H9 (cell line): ENCODE measurements around the gene USP3. TPM values are rescaled to one million over a fixed set of nuclear protein-coding genes. Genes with fewer than 3 reads are reported as not detected.

ENCODE experiments used
- DNase-seq: peaks from one replicate; pipeline ENCODE4 v3.0.0-alpha.2; 2017
- H2AFZ ChIP-seq: one replicate; pipeline ENCODE4 v1.6.1; 2013; ENCODE audit warnings: mild to moderate bottlenecking, low read length, control low read depth, moderate library complexity
- H2AK5ac ChIP-seq: 2 replicates; pipeline ENCODE4 v1.6.1; 2013; ENCODE audit warnings: low read length, control low read depth, mixed read lengths; ENCODE audit not compliant: insufficient read length
- H2BK120ac ChIP-seq: one replicate; pipeline ENCODE4 v1.6.1; 2013; ENCODE audit warnings: low read depth, mild to moderate bottlenecking, low read length, control low read depth, inconsistent platforms; ENCODE audit not compliant: poor library complexity, severe bottlenecking
- H2BK12ac ChIP-seq: 2 replicates; pipeline ENCODE4 v1.6.1; 2013; ENCODE audit warnings: low read length, control low read depth, mixed read lengths, low read depth; ENCODE audit not compliant: insufficient read length
- H2BK15ac ChIP-seq: 2 replicates; pipeline ENCODE4 v1.6.1; 2013; ENCODE audit warnings: low read depth, low read length, control low read depth
- H2BK20ac ChIP-seq: one replicate; pipeline ENCODE4 v1.6.1; 2013; ENCODE audit warnings: low read depth, mild to moderate bottlenecking, low read length, control low read depth, inconsistent platforms; ENCODE audit not compliant: poor library complexity, severe bottlenecking
- H2BK5ac ChIP-seq: 2 replicates; pipeline ENCODE4 v1.6.1; 2013; ENCODE audit warnings: low read length, control low read depth, mixed read lengths; ENCODE audit not compliant: insufficient read length
- H3K14ac ChIP-seq: 2 replicates; pipeline ENCODE4 v1.6.1; 2013; ENCODE audit warnings: low read length, control low read depth; ENCODE audit not compliant: insufficient read depth
- H3K18ac ChIP-seq: 2 replicates; pipeline ENCODE4 v1.6.1; 2013; ENCODE audit warnings: low read depth, mild to moderate bottlenecking, mixed read lengths, low read length, control low read depth; ENCODE audit not compliant: insufficient read length
- H3K23ac ChIP-seq: 2 replicates; pipeline ENCODE4 v1.6.1; 2013; ENCODE audit warnings: low read length, control low read depth, mixed read lengths, low read depth; ENCODE audit not compliant: insufficient read length
- H3K23me2 ChIP-seq: 2 replicates; pipeline ENCODE4 v1.6.1; 2013; ENCODE audit warnings: low read depth, mild to moderate bottlenecking, mixed read lengths, low read length, control low read depth; ENCODE audit not compliant: insufficient read length, poor library complexity, severe bottlenecking
- H3K27ac ChIP-seq: 2 replicates; pipeline ENCODE4 v1.5.1; 2013; ENCODE audit warnings: low read length, control low read depth, mixed read lengths, low read depth; ENCODE audit not compliant: insufficient read length
- H3K27me3 ChIP-seq: 2 replicates; pipeline ENCODE4 v1.6.1; 2013; ENCODE audit warnings: low read length, control low read depth, inconsistent platforms; ENCODE audit not compliant: insufficient read depth
- H3K4ac ChIP-seq: 2 replicates; pipeline ENCODE4 v1.6.1; 2013; ENCODE audit warnings: low read depth, mild to moderate bottlenecking, control low read depth, inconsistent platforms, low read length, moderate library complexity
- H3K4me1 ChIP-seq: 2 replicates; pipeline ENCODE4 v1.6.1; 2013; ENCODE audit warnings: low read length, control low read depth, inconsistent platforms; ENCODE audit not compliant: insufficient read depth
- H3K4me2 ChIP-seq: 2 replicates; pipeline ENCODE4 v1.6.1; 2013; ENCODE audit warnings: low read length, control low read depth, mixed read lengths; ENCODE audit not compliant: insufficient read length, insufficient read depth
- H3K56ac ChIP-seq: 2 replicates; pipeline ENCODE4 v1.6.1; 2013; ENCODE audit warnings: low read depth, mild to moderate bottlenecking, mixed read lengths, low read length, control low read depth; ENCODE audit not compliant: insufficient read length
- H3K79me1 ChIP-seq: 2 replicates; pipeline ENCODE4 v1.6.1; 2013; ENCODE audit warnings: low read depth, mild to moderate bottlenecking, moderate library complexity, low read length, control low read depth, inconsistent platforms; ENCODE audit not compliant: insufficient read depth, poor library complexity, severe bottlenecking
- H3K79me2 ChIP-seq: 2 replicates; pipeline ENCODE4 v1.6.1; 2013; ENCODE audit warnings: low read length, control low read depth, inconsistent platforms; ENCODE audit not compliant: insufficient read depth
- H3K9ac ChIP-seq: 2 replicates; pipeline ENCODE4 v1.6.1; 2013; ENCODE audit warnings: low read length, control low read depth, mixed read lengths; ENCODE audit not compliant: insufficient read length; ENCODE audit errors: extremely low read depth
- H3K9me3 ChIP-seq: one replicate; pipeline ENCODE4 v1.6.1; 2013; ENCODE audit warnings: low read depth, low read length, inconsistent platforms; ENCODE audit not compliant: control insufficient read depth
- H3T11ph ChIP-seq: one replicate; pipeline ENCODE4 v1.6.1; 2013; ENCODE audit warnings: mild to moderate bottlenecking, low read length, control low read depth, inconsistent platforms
- H4K20me1 ChIP-seq: one replicate; pipeline ENCODE4 v1.6.1; 2013; ENCODE audit not compliant: control insufficient read depth, insufficient read length, insufficient read depth
- H4K5ac ChIP-seq: 2 replicates; pipeline ENCODE4 v1.6.1; 2013; ENCODE audit warnings: low read depth, mild to moderate bottlenecking, mixed read lengths, low read length, control low read depth; ENCODE audit not compliant: insufficient read length
- H4K8ac ChIP-seq: replicated peaks from 2 replicates; pipeline ENCODE4 v1.6.1; 2013; ENCODE audit warnings: low read length, control low read depth, mixed read lengths, low read depth; ENCODE audit not compliant: insufficient read length
- H4K91ac ChIP-seq: 2 replicates; pipeline ENCODE4 v1.6.1; 2013; ENCODE audit warnings: low read depth, mild to moderate bottlenecking, moderate library complexity, mixed read lengths, low read length, control low read depth; ENCODE audit not compliant: insufficient read length
- H3K27ac Mint-ChIP-seq, 3 experiments: 2 replicates in 2 of 3; 3 replicates in 1 of 3; pipeline ENCODE4 v1.8.0; 2020 to 2021; ENCODE audit warnings: mixed read lengths in 3 of 3, mild to moderate bottlenecking in 1 of 3, moderate library complexity in 1 of 3
- H3K27me3 Mint-ChIP-seq: 2 replicates; pipeline ENCODE4 v1.8.0; 2021; ENCODE audit warnings: low read depth, mild to moderate bottlenecking, moderate library complexity, mixed read lengths
- H3K36me3 Mint-ChIP-seq, 3 experiments: 2 replicates in 2 of 3; 3 replicates in 1 of 3; pipeline ENCODE4 v1.8.0; 2020 to 2021; ENCODE audit warnings: low read depth in 3 of 3, mixed read lengths in 3 of 3; ENCODE audit not compliant: insufficient read depth in 1 of 3
- H3K4me1 Mint-ChIP-seq, 2 experiments: 2 replicates each; pipeline ENCODE4 v1.8.0; 2020; ENCODE audit warnings: mixed read lengths in 2 of 2
- H3K4me3 Mint-ChIP-seq, 2 experiments: 2 replicates in 1 of 2; 3 replicates in 1 of 2; pipeline ENCODE4 v1.8.0; 2020 to 2021; ENCODE audit warnings: mild to moderate bottlenecking in 2 of 2, mixed read lengths in 2 of 2, moderate library complexity in 1 of 2
- H3K9me3 Mint-ChIP-seq, 2 experiments: 2 replicates in 1 of 2; 3 replicates in 1 of 2; pipeline ENCODE4 v1.8.0; 2020; ENCODE audit warnings: mild to moderate bottlenecking in 2 of 2, mixed read lengths in 2 of 2, moderate library complexity in 1 of 2
- CTCF ChIP-seq: fragments of 200-600 bp; sonication (generic); conservative IDR thresholded peaks from 3 replicates; pipeline ENCODE4 v1.8.0; 2021; ENCODE audit warnings: antibody characterized with exemption, mild to moderate bottlenecking
- WGBS: extraction: QIAGEN DNeasy Blood & Tissue Kit; methylation state at CpG from one replicate; pipeline ENCODE4 v1.1.7; 2013; ENCODE audit warnings: missing lambda C conversion rate, low lambda C conversion rate, mixed read lengths; ENCODE audit not compliant: insufficient read length; ENCODE audit errors: extremely low coverage; 5-methylcytosine and 5-hydroxymethylcytosine counted together
- total RNA-seq: library from RNA; stranded (reverse); gene quantifications from 2 replicates; pipeline ENCODE4 v1.2.1, GENCODE V29; 2021

Gene USP3
- total RNA-seq, 1 experiment from 2014 or later = 14.2 TPM

GRCh38 chr15:63556246-63556645 lies 51.9 kb downstream of the USP3 start:
- H4K91ac ChIP-seq = no peak overlapping the region
- H3K18ac ChIP-seq = no peak overlapping the region
- Mint-ChIP-seq H3K27me3 (no peaks in the 10 kb centered on the region), H3K4me3 (no peak overlapping the region), H3K4me1 (peaks cover 35 to 50% of the 10 kb centered on the region in 2 experiments), H3K27ac (peak overlapping the region in 1 of 3 experiments; percentile 82; a peak in 1 of 7 replicates), H3K36me3 (peaks cover 0 to 13% (median 7%) of the 10 kb centered on the region in 3 experiments; a peak in 4 of 7 replicates), H3K9me3 (no peaks in the 10 kb centered on the region)
- H4K8ac ChIP-seq = no peak overlapping the region
- H3K79me1 ChIP-seq = no peaks in the 10 kb centered on the region
- H3K9me3 ChIP-seq = no peaks in the 10 kb centered on the region
- no peak overlapping the region for H2BK120ac ChIP-seq
- no peak overlapping the region for H3K23ac ChIP-seq
- no peaks in the 10 kb centered on the region for H3K79me2 ChIP-seq
- no peaks in the 10 kb centered on the region for H4K20me1 ChIP-seq
- H3T11ph ChIP-seq = no peak overlapping the region
- no peak overlapping the region for H3K14ac ChIP-seq
- no peak overlapping the region for H3K56ac ChIP-seq
- H2BK20ac ChIP-seq = no peak overlapping the region
- no peak overlapping the region for H2AK5ac ChIP-seq
- H3K27me3 ChIP-seq = no peaks in the 10 kb centered on the region
- WGBS = no CpG with 5 or more reads among the region's 6 CpGs
- no peak overlapping the region for H3K9ac ChIP-seq
- no peak overlapping the region for H4K5ac ChIP-seq
- H3K27ac ChIP-seq = no peak overlapping the region
- no peaks in the 10 kb centered on the region for H3K23me2 ChIP-seq
- TF ChIP-seq CTCF = no peak
- no peak overlapping the region for H2BK12ac ChIP-seq
- peaks cover 11% of the 10 kb centered on the region for H3K4me1 ChIP-seq
- no peak overlapping the region for H3K4ac ChIP-seq
- no peak overlapping the region for H2BK5ac ChIP-seq
- H2BK15ac ChIP-seq = no peak overlapping the region
- no peak overlapping the region for H2AFZ ChIP-seq
- DNase-seq = no peak
- H3K4me2 ChIP-seq = no peak overlapping the region
